ENCODE data around the gene GGN.

GRCh38 chr19:38351865-38352395, 35.9 kb downstream of the GGN start:
- TF ChIP-seq CTCF (conservative IDR thresholded peaks at IDR 0.05 in 1 of 2, IDR thresholded peaks at IDR 0.05 in 1 of 2; ENCODE audit: low read depth in 1 of 2, low read length in 2 of 2): no peak
- TF ChIP-seq EZH2 (IDR thresholded peaks at IDR 0.05; ENCODE audit: low read length, missing control alignments): no peak

All from fibroblast of lung (primary cell).